Activated naive CD4-positive, alpha-beta T cell (primary cell): ENCODE measurements around the gene VCAN.
"Not testable (repeated sequence)": the region's sequence is repeated elsewhere in the genome, so short reads cannot be mapped to it uniquely, and the experiment has no call there.

ENCODE experiments used
- DNase-seq, 4 experiments: peaks; one replicate each; lab custom pipeline; 2025; lab: John Stamatoyannopoulos, UW

Gene VCAN

DNA sequence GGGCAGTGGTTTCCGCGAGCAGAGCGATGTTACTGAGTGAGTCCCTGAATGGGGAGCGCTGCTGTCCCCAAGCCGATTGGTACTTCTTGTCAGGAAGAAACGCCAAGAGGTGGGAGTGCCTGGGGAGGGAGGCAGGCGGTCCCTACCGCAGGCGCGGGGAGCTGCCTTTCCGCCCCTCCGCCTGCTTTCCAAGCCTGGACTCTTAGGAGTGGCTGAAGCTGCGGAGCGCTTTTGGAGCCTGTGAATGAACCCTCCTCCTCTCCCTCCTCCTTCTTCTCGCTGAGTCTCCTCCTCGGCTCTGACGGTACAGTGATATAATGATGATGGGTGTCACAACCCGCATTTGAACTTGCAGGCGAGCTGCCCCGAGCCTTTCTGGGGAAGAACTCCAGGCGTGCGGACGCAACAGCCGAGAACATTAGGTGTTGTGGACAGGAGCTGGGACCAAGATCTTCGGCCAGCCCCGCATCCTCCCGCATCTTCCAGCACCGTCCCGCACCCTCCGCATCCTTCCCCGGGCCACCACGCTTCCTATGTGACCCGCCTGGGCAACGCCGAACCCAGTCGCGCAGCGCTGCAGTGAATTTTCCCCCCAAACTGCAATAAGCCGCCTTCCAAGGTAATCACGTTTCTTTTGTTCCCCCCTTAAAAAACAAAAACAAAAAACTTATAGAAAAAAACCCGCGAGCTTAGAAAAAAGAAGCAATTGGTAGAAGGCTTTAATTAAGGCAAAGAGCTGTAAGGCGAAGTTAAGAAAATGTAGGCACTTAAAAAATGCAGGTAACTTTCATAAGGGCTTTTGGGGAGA lies at the start of gene VCAN:
VCAN (plus strand) TSS at position 340 of the 808 bp plus-strand sequence. CDS start 11,775 bp downstream, outside the sequence.
- no peak for DNase-seq

DNA sequence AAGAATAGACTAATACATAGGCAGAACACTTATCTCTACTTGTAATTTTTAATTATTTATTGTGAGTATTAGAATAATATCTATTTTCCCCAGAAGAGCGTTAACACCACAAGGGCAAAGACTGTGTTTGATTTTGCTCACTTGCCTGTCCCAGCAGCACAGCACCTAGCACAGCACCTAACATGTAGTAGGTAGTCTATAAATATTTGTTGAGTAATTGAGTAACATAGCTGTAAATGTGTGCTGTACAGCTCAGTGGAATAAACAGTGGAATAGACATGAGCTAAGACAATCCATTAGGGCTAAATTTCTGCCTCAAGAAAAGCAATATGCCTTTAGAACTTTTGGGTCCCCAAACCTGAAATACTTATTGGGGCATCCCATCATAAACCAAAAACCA lies 49.3 kb upstream of the VCAN start:
- DNase-seq: no peak

DNA sequence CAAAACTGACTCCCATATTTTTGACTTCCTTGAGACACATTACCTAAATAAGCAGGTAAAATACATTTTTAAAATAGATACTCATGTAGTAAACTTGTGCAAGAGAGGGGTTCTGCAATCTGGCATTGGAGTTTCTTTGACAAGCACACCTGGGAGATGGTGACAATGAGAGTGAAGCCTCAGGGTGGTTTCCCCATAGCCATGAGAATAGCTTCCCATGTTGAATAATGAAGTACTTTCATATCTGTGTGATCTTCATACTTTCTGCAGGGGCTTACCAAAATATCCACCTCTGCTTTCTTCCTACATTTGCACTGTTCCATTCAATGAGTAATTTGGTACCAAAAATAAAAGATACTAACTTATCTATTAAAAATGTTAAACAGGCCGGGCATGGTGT lies 44.7 kb upstream of the VCAN start:
- no peak for DNase-seq

DNA sequence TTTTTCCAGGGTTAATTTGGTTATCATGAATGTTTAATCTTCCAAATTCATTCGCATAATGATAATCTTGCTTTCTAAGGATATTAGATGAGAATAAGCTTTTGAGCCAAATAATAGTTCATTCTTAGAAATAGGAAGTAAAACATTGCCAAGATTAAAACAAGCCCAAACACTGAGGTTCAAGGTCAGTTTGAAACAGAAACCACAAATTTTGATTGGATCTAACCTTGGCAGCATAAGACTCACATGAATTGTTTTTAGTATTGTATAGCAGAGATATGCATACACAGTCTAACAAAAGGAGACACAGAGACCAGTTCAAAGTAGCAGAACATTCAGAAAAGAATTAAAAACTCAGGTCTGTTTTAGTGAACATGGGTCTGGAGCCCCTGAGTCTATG lies 43.4 kb upstream of the VCAN start:
- no peak for DNase-seq

DNA sequence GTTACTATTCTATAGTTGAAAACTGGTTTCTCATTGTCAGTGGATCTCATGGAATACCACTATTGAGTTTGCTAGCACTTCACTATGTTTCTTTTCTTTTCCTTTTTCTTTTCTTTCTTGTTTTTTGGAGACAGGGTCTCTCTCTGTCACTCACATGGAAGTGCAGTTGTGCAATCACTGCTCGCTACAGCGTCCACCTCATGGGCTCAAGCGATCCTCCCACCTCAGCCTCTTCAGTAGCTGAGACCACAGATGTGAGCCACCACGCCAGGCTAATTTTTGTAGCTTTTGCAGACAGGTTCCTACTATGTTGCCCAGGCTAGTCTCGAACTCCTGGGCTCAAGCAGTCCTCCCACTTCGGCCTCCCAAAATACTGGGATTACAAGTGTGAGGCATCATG lies 42.7 kb upstream of the VCAN start:
- no peak for DNase-seq

DNA sequence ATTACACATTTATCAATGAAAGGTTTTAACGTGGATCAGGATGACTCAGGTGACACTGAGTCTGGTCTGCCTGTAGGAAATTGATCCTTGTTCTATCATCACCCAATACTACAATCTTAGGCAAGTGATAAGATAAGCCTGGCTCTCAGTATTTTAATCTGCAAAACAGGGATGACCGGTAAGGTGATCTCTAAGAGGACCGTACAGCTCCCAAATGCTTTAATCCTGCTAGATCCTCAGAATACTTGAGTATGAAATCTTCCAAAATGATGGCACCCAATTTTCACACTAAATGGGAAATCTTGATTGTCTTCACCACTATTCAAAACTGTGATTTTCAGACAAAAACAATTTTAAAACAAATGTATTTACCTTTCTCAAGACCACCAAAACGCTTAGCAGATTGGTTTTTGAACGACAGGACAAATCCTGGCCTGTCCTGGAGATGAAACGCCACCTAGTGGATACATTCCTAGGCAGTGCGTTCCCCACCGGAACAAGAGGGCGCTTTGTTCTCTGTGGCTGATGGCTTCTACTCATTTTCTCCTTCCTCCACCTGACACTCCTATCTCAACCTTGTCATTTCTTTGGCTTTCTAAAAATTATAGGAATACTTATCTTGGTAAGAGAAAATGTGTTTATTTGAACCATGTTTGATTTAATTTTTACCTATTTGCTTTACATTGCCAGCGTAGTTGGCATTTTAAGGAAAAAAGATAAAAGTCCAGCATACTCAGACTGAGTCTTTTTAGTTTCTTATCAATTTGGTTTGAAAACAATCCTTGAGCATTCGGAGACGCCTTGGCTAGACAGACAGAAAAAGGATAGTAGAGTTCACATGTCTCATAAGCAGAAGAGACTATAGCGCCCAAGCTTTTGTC lies 41.2 kb upstream of the VCAN start:
- DNase-seq: peak in 3 of 4 experiments; percentile 3 to 7 (median 5)

DNA sequence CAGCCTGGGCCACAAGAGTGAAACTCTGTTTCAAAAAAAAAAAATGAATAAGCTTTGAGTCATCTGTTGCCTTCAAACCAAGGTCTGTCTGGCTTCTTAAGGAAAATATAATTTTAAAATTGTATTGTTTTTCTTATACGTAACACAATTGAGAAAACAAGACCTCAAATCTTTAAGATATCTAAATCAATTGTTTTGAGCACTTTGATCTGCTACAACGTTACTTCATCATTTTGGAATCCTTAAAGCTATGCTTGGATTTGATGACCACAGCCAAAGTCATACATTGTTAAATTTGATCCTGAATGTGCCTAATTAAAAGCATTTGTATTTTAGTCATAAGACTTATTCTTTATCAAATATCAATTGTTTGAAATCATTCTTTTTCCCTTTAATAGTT lies 37.7 kb upstream of the VCAN start:
- DNase-seq: no peak

DNA sequence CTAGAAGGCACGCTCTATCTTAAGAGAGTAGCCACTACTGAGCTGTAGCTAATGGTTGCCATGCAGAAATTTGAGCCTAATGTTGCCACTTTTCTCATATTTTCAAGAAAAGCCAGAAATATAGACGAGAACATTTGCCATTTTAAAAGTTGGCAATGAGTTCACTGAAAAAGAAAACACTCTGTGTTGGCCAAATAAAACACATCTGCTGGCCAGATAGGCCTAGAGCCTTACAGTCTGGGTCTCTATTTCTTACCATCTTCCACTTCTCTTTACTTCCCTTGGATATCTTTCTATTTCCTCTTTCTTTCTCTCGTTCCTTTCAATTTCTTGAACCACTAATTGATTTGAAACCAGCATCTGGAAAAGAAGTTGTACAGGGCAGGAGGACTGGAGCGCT lies 36.6 kb upstream of the VCAN start:
- DNase-seq: no peak

DNA sequence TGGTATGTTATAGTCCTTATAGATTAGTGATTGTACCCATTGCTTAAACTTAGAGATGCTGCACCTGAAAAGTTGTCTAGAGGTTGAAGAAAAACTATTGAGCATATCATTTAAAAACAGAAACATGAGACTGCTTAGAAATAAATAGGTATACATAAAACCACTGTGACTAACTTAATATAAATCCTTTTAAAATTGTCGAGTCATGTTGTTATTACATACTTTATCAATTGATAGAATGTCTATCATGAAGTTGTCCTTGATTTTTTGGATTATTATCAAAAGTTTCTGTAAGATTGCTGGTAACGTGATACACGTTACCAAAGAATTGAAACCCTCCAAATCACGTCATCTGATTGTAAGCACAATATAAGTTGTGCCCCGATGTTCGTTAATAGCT lies 35.3 kb upstream of the VCAN start:
- no peak for DNase-seq

DNA sequence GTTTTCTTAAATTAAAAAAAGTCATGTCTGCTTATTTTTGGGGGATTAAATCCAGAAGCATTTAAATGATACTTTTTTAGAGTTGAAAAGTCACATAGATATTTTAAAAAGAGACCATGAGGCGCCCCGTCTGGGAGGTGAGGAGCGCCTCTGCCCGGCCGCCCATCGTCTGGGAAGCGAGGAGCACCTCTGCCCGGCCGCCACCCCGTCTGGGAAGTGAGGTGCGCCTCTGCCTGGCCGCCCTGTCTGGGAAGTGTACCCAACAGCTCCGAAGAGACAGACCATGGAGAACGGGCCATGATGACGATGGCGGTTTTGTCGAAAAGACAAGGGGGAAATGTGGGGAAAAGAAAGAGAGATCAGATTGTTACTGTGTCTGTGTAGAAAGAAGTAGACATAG lies 33.8 kb upstream of the VCAN start:
- not testable (repeated sequence) for DNase-seq

DNA sequence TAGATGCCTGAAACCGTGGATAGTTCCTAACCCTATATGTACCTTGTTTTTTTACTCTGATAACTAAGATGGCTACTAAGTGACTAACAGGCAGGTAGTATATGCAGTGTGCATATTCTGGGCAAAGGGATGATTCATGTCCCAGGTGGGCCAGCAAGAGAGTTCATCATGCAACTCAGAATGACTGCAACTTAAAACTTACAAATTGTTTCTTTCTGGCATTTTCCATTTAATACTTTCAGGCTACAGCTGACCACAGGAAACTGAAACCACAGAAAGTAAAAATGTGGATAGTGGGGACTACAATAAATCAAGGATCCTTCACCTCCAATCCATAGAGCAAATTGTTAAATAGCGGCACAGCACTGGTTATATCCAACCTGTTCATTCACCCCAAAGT lies 30.7 kb upstream of the VCAN start:
- no peak for DNase-seq

DNA sequence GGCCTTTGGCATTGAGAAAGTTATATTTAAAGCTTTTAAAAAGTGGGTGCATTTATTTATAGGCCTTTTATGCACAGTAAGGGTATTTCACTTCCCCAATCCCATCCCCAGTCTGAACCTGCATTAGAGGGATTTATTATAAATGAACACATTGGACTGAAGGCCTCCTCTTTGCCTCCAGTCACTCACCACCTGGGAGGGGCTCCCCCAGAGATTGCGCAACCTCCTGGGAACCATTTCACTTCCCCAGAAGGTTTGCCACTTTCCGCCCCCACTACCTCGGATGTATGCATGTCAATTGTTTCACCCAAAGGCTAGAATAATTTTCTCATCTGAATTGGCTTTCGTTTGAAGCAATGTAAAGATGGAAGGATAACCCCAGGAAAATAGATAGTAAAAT lies 29.8 kb upstream of the VCAN start:
- no peak for DNase-seq

DNA sequence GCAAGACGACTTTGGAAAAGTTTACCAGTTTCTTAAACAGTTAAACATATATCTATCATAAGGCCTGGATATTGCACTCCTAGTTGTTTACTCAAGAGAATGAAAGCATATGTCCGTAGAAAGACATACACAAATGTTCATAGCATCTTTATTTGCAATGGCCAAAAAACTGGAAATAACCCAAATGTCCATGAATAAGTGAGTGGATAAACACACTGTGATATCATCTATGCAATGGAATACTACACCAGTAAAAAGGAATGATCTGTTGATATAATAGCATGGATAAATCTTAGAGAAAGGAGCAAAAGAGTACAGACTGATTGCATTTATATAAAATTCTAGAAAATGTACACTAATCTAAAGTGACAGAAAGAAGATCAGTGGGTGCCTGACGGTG lies 28.0 kb upstream of the VCAN start:
- no peak for DNase-seq

DNA sequence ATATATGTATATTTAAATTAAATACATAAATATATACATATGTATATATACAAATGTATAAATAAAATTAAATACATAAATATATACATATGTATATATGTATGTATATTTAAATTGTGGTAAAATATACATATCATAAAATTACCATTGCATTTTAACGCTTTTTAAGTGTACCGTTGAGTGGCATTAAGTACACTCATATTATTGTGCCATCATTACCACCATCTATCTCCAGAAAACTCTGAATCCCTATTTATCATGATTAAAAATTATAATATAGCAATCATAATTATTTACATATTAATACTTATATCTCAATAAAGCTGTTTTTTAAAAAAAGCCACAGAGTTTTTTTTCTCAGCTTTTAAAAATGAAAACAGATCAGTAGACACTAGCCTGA lies 27.1 kb upstream of the VCAN start:
- no peak for DNase-seq

DNA sequence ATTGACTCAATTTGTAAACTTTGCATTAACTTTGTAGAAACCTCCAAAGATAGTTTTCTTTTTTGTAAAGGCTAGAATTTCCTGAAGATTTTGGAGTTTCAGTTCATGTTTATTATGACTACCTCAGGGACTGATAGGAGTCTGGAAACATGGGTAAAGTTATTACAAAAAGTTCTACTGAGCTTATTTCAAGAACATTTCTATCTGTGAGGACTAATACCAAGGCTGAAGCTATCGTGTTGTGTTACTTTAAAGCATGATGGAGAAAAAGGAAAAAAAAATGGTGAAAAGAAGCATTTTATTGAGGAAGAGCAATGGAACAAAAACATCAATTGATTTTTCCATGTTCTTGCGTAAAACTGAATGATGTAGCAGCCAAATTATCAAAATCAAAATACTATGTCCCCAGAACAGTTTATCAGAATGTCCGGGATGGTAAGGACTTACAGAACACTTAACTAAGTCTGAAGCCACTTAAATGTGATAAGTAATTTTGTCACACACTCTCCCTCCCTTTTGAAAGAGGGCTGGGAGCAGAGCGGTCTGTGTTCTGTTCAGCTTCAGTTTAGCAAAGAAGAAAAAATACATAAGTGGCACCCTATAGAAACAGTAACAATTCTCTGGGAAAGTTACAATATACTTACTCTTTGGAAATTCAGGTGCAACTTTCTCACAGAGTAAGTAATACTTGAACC lies 25.1 kb upstream of the VCAN start:
- no peak for DNase-seq

DNA sequence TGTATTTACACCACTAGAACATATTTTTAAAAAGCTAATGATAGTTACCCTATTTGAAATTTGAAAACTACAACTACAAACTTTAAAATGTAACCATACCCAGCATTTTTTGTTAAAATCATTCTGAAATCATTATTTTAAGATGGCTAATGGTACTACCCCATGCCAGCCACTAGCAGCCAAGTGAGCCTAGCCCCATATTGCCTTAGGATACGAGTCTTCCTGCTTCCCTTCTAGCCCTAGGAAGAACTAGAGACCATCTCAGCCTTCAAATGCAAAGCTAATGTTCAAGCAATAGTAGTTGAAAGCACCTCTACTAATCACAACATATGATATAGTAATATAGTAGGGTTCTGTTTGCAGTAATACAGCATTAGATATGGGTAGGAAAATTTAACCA lies 24.0 kb upstream of the VCAN start:
- no peak for DNase-seq

DNA sequence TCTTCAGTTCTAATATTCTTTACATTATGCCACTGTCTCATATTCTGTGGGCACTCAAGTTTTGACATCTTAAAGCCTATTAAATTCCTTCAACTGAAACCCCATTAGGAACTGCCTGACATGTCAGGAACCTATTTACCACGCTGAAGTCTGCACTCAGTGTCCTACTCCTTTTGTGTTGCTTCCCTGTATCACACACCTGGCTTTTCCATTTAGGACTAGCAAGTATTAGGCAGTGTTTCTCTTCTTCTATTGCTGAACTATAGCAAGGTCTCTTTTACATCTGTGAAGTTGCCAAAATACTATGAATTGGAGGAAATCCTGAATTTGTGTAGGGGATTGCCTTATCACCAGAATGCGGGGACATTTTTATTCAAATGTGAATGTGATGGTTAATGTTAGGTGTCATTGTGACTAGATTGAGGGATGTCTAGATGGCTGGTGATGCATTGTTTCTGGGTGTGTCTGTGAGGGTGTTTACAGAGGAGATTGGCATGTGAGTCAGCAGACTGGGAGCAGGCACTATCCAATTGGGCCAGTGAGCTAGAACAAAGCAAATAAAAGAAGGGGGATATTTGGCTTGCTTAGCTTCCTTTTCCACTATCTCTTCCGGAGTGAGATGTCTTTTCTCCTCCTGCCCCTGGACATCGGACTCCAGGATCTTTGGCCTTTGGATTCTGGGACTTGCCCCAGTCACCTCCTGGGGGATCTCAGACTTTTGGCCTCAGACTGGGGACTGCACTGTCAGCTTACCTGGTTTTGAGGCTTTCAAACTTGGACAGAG lies 21.2 kb upstream of the VCAN start:
- DNase-seq: no peak

DNA sequence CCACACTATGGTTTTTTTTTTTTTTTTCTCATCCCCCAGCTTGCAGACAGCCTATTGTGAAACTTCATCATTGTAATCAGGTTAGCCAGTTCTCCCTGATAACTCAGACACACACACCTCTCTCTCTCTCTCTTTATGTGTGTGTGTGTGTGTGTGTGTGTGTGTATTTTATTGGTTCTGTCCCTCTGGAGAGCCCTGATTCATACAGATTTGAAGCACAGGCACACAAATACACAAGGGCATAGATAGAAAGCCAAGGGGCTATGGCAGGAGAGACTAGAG lies 20.6 kb upstream of the VCAN start:
- no peak for DNase-seq

DNA sequence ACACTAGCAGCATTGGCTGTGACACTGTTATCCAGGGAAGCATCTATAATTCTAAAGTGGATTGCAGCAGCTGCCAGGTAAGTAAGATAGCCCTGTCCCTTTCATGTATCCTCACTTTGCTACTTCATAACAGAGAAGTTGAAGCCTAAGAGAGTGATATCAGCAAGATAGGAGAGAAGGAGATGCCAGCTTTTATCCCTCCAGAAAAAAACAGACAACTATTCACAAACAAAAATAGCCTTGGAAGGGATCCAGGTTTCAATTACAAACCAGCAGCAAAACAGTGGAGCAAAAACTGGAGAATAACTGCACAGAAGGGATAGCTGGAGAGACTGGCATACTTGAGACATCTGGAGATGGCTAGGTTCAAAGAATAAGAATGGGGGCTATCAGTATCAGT lies 19.6 kb upstream of the VCAN start:
- DNase-seq: no peak

DNA sequence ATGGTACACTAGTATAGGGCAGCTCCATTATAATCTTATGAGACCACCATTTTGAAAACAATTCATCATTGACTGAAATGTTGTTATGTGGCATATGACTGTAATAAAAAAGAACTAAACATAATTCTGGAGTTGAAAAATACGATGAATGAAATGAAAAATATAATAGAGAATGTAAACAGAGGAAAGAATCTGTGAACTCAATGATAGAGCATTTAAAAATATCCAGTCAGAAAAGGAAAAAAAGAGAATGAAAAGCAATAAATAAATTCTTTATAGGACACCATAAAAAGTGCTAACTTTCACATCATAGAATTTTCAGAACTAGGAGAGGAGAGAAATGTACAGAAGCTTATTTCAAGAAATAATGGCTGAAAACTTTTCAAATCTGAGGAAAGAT lies 17.6 kb upstream of the VCAN start:
- DNase-seq: no peak

DNA sequence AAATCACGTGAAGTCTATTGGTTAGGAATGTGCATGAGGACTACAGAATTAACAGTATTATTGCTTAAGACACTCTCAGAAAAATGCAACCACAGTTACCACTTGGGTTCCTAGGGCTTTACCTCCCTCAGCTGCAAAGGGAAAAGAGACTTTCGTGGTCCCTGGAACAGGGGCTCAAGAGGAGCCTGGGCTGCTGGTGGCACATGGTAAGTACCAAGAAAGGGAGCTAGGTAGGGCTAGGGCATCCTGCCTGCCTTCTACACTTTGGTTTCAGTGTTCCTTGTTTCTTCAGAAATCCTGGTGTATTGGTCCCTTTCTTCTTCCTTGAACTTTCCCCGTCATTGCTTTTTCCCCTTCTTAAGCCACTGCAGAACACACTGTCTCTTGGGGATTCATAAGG lies 7.3 kb upstream of the VCAN start:
- DNase-seq: no peak

DNA sequence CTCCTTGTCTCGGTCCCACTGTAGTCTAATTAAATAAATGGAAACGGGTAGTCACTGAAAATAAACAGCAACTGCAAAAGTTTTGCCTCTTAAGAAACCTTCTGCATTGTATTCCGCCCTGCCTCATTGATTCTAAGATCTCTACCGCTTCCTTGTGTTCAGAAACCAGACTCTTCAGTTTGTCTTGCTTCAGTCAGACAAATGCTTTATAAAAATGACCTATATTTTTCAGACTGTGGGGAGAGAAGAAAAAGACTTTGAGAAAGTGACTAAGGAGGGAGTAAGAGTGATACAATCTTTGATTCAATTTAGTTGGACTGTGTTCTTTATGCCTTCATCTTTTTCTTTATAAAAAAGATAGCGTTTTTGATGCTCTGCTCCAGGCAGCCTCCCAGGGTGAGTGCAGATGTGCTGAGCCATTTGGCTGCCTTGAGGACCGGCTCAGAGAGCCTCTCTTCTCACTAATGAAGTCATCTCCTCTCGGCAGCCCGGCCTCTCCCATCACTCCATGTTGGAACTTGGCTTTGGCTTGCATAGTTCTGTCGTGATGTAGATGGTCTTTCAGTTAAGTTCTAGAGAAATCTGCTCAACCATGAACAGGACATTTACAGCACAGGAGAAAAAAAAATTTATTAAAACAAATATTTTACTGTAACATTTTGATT lies 4.0 kb upstream of the VCAN start:
- no peak for DNase-seq
